ENCODE measurements around the gene OR2D3.
"Not testable (repeated sequence)": the region's sequence is repeated elsewhere in the genome, so short reads cannot be mapped to it uniquely, and the experiment has no call there.

OR2D3 gene

DNA sequence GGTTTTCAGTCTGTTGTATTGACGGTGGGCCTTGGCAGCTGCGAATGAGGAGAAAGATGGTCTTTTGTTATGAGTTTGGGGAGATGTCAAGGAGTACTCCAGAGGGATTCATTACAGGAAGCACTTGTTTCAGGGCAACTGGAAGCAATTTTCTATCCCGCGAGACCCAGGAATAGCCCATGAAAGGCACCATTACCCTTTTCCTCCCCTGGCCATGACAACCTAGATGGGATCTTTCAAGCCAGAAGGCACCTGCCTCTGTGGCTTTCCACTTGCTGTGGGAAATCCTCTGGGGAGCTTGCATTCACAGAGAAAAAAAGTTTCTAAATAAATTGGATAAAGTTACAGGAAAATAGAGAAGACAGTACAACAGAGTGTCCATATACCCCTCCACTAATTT, 8.1 kb downstream of the OR2D3 start:
- Histone ChIP-seq H3K4me1 (ENCODE audit: insufficient read depth, insufficient read length) (no peaks in the 10 kb centered on the region), H3K9me3 (ENCODE audit: insufficient read depth, low read length) (no peaks in the 10 kb centered on the region), H3K36me3 (ENCODE audit: insufficient read depth, insufficient read length, low read length) (peaks cover 13% of the 10 kb centered on the region)

GRCh38 chr11:6931146-6931713, 10.4 kb downstream of the OR2D3 start:
- Histone ChIP-seq H3K4me1 (ENCODE audit: insufficient read depth, insufficient read length) (no peaks in the 10 kb centered on the region), H3K9me3 (ENCODE audit: insufficient read depth, low read length) (no peaks in the 10 kb centered on the region), H3K27me3 (ENCODE audit: insufficient read depth, insufficient read length) (peaks cover 2% of the 10 kb centered on the region), H3K36me3 (ENCODE audit: insufficient read depth, insufficient read length, low read length) (peaks cover 13% of the 10 kb centered on the region), H3K9ac (ENCODE audit: insufficient read length, low read depth) (no peak overlapping the region), H3K4me3 (ENCODE audit: insufficient read length, low read depth) (no peak overlapping the region)
- no peak for TF ChIP-seq ZNF274 (IDR thresholded peaks at IDR 0.05; ENCODE audit: low read depth, low read length)
- no peak for TF ChIP-seq SUZ12 (IDR thresholded peaks at IDR 0.05; ENCODE audit: extremely low read depth, insufficient read depth, insufficient read length)
- no peak for TF ChIP-seq YY1 (IDR thresholded peaks at IDR 0.05; ENCODE audit: insufficient read depth, insufficient read length)
- DNase-seq (ENCODE audit: low read depth, low spot score), result no peak

More for the DNA sequence above, 8.1 kb downstream of the OR2D3 start:
- no peak overlapping the region for H3K9ac ChIP-seq (ENCODE audit: insufficient read length, low read depth)
- no peak overlapping the region for H3K4me3 ChIP-seq (ENCODE audit: insufficient read length, low read depth)
- TF ChIP-seq SUZ12 (IDR thresholded peaks at IDR 0.05; ENCODE audit: extremely low read depth, insufficient read depth, insufficient read length), result no peak
- no peak for TF ChIP-seq YY1 (IDR thresholded peaks at IDR 0.05; ENCODE audit: insufficient read depth, insufficient read length)
- TF ChIP-seq ZNF274 (IDR thresholded peaks at IDR 0.05; ENCODE audit: low read depth, low read length), result no peak
- H3K27me3 ChIP-seq (ENCODE audit: insufficient read depth, insufficient read length), result peaks cover 2% of the 10 kb centered on the region
- DNase-seq (ENCODE audit: low read depth, low spot score), result no peak

- Histone ChIP-seq H3K9me3 (ENCODE audit: insufficient read depth, low read length) (no peaks in the 10 kb centered on the region), H3K36me3 (ENCODE audit: insufficient read depth, insufficient read length, low read length) (peaks cover 13% of the 10 kb centered on the region), H3K27me3 (ENCODE audit: insufficient read depth, insufficient read length) (peaks cover 2% of the 10 kb centered on the region), H3K4me3 (ENCODE audit: insufficient read length, low read depth) (no peak overlapping the region), H3K9ac (ENCODE audit: insufficient read length, low read depth) (no peak overlapping the region), H3K4me1 (ENCODE audit: insufficient read depth, insufficient read length) (no peaks in the 10 kb centered on the region)
- TF ChIP-seq YY1 (IDR thresholded peaks at IDR 0.05; ENCODE audit: insufficient read depth, insufficient read length), result no peak
- TF ChIP-seq SUZ12 (IDR thresholded peaks at IDR 0.05; ENCODE audit: extremely low read depth, insufficient read depth, insufficient read length), result no peak
- TF ChIP-seq ZNF274 (IDR thresholded peaks at IDR 0.05; ENCODE audit: low read depth, low read length), result no peak
- no peak for DNase-seq (ENCODE audit: low read depth, low spot score)
These were observed 11.3 kb downstream of the OR2D3 start for GRCh38 chr11:6932145-6932544.

DNA sequence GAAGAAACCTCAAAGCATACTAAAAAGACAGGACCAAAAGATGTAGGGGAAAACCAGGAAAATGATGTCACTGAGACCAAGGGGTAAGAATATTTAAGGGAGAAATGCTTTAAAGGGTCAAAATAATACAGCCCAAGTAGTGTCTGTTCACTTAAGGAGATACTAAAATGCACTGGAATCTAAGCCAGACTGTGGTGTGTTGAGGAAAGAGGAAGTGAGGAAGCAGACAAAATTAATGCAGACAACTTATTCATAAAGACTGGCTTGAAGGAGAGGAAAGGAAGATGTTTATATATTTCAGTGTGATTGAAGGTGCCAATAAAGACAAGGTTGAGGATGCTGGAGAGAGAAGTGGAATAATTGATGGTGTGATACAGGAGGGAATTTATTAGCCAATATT, 21.2 kb downstream of the OR2D3 start:
- no peaks in the 10 kb centered on the region for H3K9me3 ChIP-seq (ENCODE audit: insufficient read depth, low read length)
- DNase-seq (ENCODE audit: low read depth, low spot score), result no peak
- TF ChIP-seq ZNF274 (IDR thresholded peaks at IDR 0.05; ENCODE audit: low read depth, low read length) (no peak), YY1 (IDR thresholded peaks at IDR 0.05; ENCODE audit: insufficient read depth, insufficient read length) (no peak), SUZ12 (IDR thresholded peaks at IDR 0.05; ENCODE audit: extremely low read depth, insufficient read depth, insufficient read length) (no peak)

DNA sequence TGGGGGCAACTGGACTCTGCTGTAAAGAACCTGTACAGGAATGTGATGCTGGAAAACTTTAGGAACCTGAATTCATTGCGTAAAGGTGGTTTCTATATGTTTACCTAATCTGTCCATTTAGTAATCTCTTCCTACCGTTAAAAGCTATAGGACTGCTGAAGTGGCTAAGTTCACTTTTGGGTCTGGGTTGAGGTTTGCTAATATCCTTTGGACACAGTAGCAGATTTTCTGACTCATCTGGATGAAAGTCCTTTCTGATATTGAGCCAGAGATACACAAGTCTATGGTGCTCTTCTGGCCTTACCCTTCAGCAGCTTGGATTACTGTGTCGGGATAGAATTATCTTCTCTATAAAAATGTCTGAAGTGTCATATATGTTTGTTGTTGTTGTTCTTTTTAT, 22.3 kb downstream of the OR2D3 start:
- no peak for DNase-seq (ENCODE audit: low read depth, low spot score)

More for the DNA sequence above, 21.2 kb downstream of the OR2D3 start:
- Histone ChIP-seq H3K4me1 (ENCODE audit: insufficient read depth, insufficient read length) (no peaks in the 10 kb centered on the region), H3K27me3 (ENCODE audit: insufficient read depth, insufficient read length) (no peaks in the 10 kb centered on the region), H3K9ac (ENCODE audit: insufficient read length, low read depth) (no peak overlapping the region), H3K36me3 (ENCODE audit: insufficient read depth, insufficient read length, low read length) (peaks cover 18% of the 10 kb centered on the region), H3K4me3 (ENCODE audit: insufficient read length, low read depth) (no peak overlapping the region)

DNA sequence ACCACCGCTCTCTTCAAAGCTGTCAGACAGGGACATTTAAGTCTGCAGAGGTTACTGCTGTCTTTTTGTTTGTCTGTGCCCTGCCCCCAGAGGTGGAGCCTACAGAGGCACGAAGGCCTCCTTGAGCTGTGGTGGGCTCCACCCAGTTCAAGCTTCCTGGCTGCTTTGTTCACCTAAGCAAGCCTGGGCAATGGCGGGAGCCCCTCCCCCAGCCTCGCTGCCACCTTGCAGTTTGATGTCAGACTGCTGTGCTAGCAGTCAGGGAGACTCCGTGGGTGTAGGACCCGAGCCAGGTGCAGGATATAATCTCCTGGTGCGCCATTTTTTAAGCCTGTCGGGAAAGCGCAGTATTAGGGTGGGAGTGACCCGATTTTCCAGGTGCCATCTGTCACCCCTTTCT, 33.4 kb downstream of the OR2D3 start:
- DNase-seq (ENCODE audit: low read depth, low spot score); H3K27me3 ChIP-seq (ENCODE audit: insufficient read depth, insufficient read length); H3K9ac ChIP-seq (ENCODE audit: insufficient read length, low read depth); H3K9me3 ChIP-seq (ENCODE audit: insufficient read depth, low read length); H3K4me3 ChIP-seq (ENCODE audit: insufficient read length, low read depth); H3K4me1 ChIP-seq (ENCODE audit: insufficient read depth, insufficient read length): not testable (repeated sequence)
- peaks cover 13% of the 10 kb centered on the region for H3K36me3 ChIP-seq (ENCODE audit: insufficient read depth, insufficient read length, low read length)

More for the DNA sequence above, 22.3 kb downstream of the OR2D3 start:
- Histone ChIP-seq H3K9ac (ENCODE audit: insufficient read length, low read depth) (no peak overlapping the region), H3K4me3 (ENCODE audit: insufficient read length, low read depth) (no peak overlapping the region), H3K4me1 (ENCODE audit: insufficient read depth, insufficient read length) (no peaks in the 10 kb centered on the region), H3K9me3 (ENCODE audit: insufficient read depth, low read length) (no peaks in the 10 kb centered on the region), H3K36me3 (ENCODE audit: insufficient read depth, insufficient read length, low read length) (peaks cover 25% of the 10 kb centered on the region), H3K27me3 (ENCODE audit: insufficient read depth, insufficient read length) (no peaks in the 10 kb centered on the region)
- TF ChIP-seq SUZ12 (IDR thresholded peaks at IDR 0.05; ENCODE audit: extremely low read depth, insufficient read depth, insufficient read length) (no peak), ZNF274 (IDR thresholded peaks at IDR 0.05; ENCODE audit: low read depth, low read length) (no peak), YY1 (IDR thresholded peaks at IDR 0.05; ENCODE audit: insufficient read depth, insufficient read length) (no peak)

DNA sequence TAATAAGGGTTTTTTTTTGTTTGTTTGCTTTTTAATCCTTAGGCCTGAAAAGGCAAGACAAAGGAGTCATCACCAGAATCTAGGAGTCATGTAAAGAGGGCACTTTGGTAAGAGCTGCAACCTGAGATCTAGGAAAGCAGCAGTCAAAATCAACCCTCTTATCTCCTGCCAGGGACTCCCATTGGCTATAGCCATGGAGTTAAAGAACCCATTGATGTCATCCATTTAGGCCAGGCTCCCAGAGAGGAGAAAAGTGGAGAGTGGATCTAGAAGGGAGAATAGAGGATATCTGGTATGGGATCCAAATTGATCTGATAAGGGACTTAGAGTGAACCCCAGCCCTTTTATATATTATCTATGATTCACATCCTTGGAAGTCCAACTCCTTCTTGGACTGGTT, 41.3 kb downstream of the OR2D3 start:
- H3K4me1 ChIP-seq (ENCODE audit: insufficient read depth, insufficient read length), result no peaks in the 10 kb centered on the region
- H3K9ac ChIP-seq (ENCODE audit: insufficient read length, low read depth), result no peak overlapping the region
- H3K36me3 ChIP-seq (ENCODE audit: insufficient read depth, insufficient read length, low read length), result peaks cover 2% of the 10 kb centered on the region
- H3K27me3 ChIP-seq (ENCODE audit: insufficient read depth, insufficient read length), result no peaks in the 10 kb centered on the region
- TF ChIP-seq SUZ12 (IDR thresholded peaks at IDR 0.05; ENCODE audit: extremely low read depth, insufficient read depth, insufficient read length), result no peak
- TF ChIP-seq YY1 (IDR thresholded peaks at IDR 0.05; ENCODE audit: insufficient read depth, insufficient read length), result no peak
- no peak for TF ChIP-seq ZNF274 (IDR thresholded peaks at IDR 0.05; ENCODE audit: low read depth, low read length)
- no peaks in the 10 kb centered on the region for H3K9me3 ChIP-seq (ENCODE audit: insufficient read depth, low read length)
- H3K4me3 ChIP-seq (ENCODE audit: insufficient read length, low read depth), result no peak overlapping the region
- no peak for DNase-seq (ENCODE audit: low read depth, low spot score)

Measured in NT2/D1 (cell line).